Measurements from ENCODE around the gene EIF3F. TPM values are rescaled to one million over a fixed set of nuclear protein-coding genes. Genes with fewer than 3 reads are reported as not detected.

Gene EIF3F
- total RNA-seq, 1 donor from 2014 or later: 367 TPM

DNA sequence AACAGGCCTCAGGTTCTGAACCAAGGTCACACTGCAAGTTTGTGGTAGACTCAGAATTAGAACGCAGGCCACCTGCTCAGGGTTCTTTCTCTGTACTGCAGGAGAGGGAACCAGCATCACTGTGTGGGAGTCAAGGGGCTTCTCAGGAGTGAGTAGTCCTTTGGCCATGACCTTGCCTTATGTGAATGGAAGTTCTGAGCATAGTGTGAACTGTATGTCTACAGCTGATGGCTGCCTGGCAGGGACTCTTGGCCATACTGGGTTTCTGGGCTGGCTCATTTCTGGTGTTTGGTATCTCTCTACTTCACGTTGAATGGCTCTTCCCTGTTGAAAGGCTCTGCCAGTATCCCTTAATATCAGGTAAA is 53.8 kb downstream of the EIF3F start:
- Mint-ChIP-seq H3K9me3 (no peaks in the 10 kb centered on the region), H3K4me1 (no peaks in the 10 kb centered on the region), H3K27ac (no peak overlapping the region), H3K27me3 (peaks cover 17% of the 10 kb centered on the region), H3K4me3 (no peak overlapping the region), H3K36me3 (ENCODE audit: low read depth) (no peaks in the 10 kb centered on the region)
- ATAC-seq (ENCODE audit: low read depth) (no peak), DNase-seq (no peak)
- POLR2A ChIA-PET: no interaction called here
- intact Hi-C loops (cut with micrococcal nuclease): no loop called here
- TF ChIP-seq, protein P1, sequence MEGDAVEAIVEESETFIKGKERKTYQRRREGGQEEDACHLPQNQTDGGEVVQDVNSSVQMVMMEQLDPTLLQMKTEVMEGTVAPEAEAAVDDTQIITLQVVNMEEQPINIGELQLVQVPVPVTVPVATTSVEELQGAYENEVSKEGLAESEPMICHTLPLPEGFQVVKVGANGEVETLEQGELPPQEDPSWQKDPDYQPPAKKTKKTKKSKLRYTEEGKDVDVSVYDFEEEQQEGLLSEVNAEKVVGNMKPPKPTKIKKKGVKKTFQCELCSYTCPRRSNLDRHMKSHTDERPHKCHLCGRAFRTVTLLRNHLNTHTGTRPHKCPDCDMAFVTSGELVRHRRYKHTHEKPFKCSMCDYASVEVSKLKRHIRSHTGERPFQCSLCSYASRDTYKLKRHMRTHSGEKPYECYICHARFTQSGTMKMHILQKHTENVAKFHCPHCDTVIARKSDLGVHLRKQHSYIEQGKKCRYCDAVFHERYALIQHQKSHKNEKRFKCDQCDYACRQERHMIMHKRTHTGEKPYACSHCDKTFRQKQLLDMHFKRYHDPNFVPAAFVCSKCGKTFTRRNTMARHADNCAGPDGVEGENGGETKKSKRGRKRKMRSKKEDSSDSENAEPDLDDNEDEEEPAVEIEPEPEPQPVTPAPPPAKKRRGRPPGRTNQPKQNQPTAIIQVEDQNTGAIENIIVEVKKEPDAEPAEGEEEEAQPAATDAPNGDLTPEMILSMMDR (IDR thresholded peaks at IDR 0.05): no peak
- CTCF ChIA-PET: no interaction called here

GRCh38 chr11:8041576-8041975 is 54.4 kb downstream of the EIF3F start:
- TF ChIP-seq, protein P1 (IDR thresholded peaks at IDR 0.05): no peak
- intact Hi-C loops (cut with micrococcal nuclease): no loop called here
- H3K4me3 Mint-ChIP-seq: no peak overlapping the region
- DNase-seq (no peak), ATAC-seq (ENCODE audit: low read depth) (no peak)
- H3K27ac Mint-ChIP-seq: no peak overlapping the region
- ChIA-PET CTCF (no interaction called here), POLR2A (no interaction called here)
- no peaks in the 10 kb centered on the region for H3K4me1 Mint-ChIP-seq
- peaks cover 21% of the 10 kb centered on the region for H3K27me3 Mint-ChIP-seq
- H3K36me3 Mint-ChIP-seq (ENCODE audit: low read depth): no peaks in the 10 kb centered on the region
- H3K9me3 Mint-ChIP-seq: no peaks in the 10 kb centered on the region

GRCh38 chr11:8043756-8044155 is 56.6 kb downstream of the EIF3F start:
- Mint-ChIP-seq H3K27ac (no peak overlapping the region), H3K4me3 (no peak overlapping the region), H3K4me1 (no peaks in the 10 kb centered on the region), H3K9me3 (no peaks in the 10 kb centered on the region), H3K27me3 (peaks cover 21% of the 10 kb centered on the region), H3K36me3 (ENCODE audit: low read depth) (no peaks in the 10 kb centered on the region)
- CTCF ChIA-PET: interaction anchor here (3.2 kb wide), 1 partner anchor 10 kb away, joined by 11 read pairs; no protein-coding TSS in a partner anchor
- DNase-seq (no peak), ATAC-seq (ENCODE audit: low read depth) (no peak)
- POLR2A ChIA-PET: interaction anchor here (0.5 kb wide), 1 partner anchor 818 kb away, joined by 7 read pairs; no protein-coding TSS in a partner anchor
- intact Hi-C loops (cut with micrococcal nuclease): no loop called here
- TF ChIP-seq, protein P1 (IDR thresholded peaks at IDR 0.05): no peak

DNA sequence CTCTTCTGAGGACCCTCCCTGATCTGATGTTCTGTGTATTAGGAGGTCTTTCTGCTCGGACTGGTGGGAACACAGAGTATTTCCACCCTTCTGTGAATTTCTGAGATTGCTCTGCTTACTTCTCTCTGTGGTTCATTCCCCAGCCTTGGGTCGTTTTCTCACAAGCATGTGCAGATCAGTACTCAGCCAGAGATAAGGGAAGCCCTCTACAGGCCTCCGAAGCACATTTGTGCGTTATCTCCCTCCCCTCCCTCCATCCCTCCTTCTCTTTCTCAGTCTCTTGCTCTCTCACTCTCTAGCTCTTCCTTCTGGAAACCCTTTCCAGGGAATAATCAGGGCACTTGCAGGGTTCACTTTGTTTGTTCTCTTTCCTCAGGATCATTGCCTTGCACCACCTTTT is 58.7 kb downstream of the EIF3F start:
- no peak for DNase-seq
- intact Hi-C loops (cut with micrococcal nuclease): no loop called here
- Mint-ChIP-seq H3K36me3 (ENCODE audit: low read depth) (no peaks in the 10 kb centered on the region), H3K27ac (no peak overlapping the region), H3K27me3 (peaks cover 14% of the 10 kb centered on the region), H3K4me3 (no peak overlapping the region), H3K4me1 (no peaks in the 10 kb centered on the region), H3K9me3 (no peaks in the 10 kb centered on the region)
- TF ChIP-seq, protein P1 (IDR thresholded peaks at IDR 0.05): no peak
- CTCF ChIA-PET: no interaction called here
- POLR2A ChIA-PET: no interaction called here
- no peak for ATAC-seq (ENCODE audit: low read depth)

DNA sequence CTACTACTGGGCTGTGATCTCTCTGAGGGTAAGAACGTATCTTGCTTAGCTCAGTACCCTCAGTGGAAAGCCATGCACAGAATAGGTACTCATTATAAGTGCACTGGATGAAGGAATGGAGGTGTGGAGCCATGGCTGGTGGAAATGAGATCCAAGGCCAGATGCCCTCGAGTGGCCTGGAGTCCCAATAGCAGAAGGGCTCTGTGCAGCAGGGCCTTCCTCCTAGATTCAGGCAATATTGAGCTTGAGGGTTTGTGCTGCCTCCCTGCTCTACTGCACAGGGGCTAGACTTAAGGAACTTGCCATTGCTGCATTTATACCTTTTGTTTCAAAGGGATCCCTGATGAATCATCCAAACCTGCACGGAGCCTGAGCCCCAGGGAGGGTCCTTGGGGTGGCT is 60.2 kb downstream of the EIF3F start:
- Mint-ChIP-seq H3K36me3 (ENCODE audit: low read depth) (no peaks in the 10 kb centered on the region), H3K9me3 (no peaks in the 10 kb centered on the region), H3K27me3 (peaks cover 18% of the 10 kb centered on the region), H3K4me1 (no peaks in the 10 kb centered on the region), H3K27ac (no peak overlapping the region), H3K4me3 (no peak overlapping the region)
- intact Hi-C loops (cut with micrococcal nuclease): no loop called here
- ChIA-PET POLR2A (no interaction called here), CTCF (interaction anchor here (2.2 kb wide), 1 partner anchor 14 kb away, joined by 7 read pairs; no protein-coding TSS in a partner anchor)
- TF ChIP-seq, protein P1 (IDR thresholded peaks at IDR 0.05): no peak
- no peak for DNase-seq
- no peak for ATAC-seq (ENCODE audit: low read depth)

Data from activated B cell treated with CpG ODN at 0.5 μM for 24 hours (primary cell).